ENCODE measurements around the gene CFAP57. TPM values are rescaled to one million over a fixed set of nuclear protein-coding genes. Genes with fewer than 3 reads are reported as not detected.
A peak's percentile ranks its signal among the peaks of the same experiment; 100 is the strongest.

CFAP57 gene
- total and polyA plus RNA-seq, 2 of the 13 experiments (the other 11 are each of a cell fraction or from before 2014, with no cell fraction given), result 0.01 TPM; not detected in 1

DNA sequence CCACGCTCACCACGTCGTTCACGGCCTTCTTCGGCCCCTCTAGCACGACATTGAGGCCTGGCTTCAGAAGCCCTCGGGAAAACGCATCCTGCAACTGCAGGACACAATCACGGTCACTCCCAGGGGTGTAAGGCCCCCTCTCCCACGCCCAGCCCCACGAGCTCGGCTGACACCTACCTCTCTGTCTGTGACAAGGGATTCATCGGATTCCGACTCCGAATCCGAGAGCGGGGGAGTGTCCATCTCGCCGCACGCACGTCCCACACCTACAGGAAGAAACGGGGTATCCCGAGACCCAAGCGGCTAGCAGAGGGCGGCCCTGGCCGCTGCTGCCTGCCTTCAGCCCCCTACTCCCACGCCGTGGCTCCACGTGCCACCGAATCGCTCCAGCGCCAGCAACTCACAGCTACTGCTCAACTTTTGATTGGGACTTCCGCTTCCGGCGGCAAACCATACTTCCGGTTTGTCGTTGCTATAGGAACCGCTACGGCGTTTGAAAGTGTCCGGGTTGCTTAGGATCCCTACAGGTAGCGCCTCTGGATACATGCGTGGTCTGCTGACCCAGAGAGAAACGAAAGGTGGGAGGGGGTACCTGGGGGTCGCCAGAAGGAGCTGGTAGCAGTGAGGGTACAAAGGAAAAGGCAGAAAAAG, at the start of gene CFAP57, which contains the start of gene EBNA1BP2 (continued):
- TF ChIP-seq ZNF350 (CRISPR knock-in tag; IDR thresholded peaks at IDR 0.05; ENCODE audit: borderline replicate concordance, low read depth) (peak; percentile 40; the same call in 1 of the 2 replicates), ZMAT5 (CRISPR knock-in tag; IDR thresholded peaks at IDR 0.05; ENCODE audit: borderline replicate concordance, low read depth) (no peak), ZGPAT (CRISPR knock-in tag; IDR thresholded peaks at IDR 0.05) (no peak), ZIK1 (CRISPR knock-in tag; IDR thresholded peaks at IDR 0.05; ENCODE audit: borderline replicate concordance, low read depth) (no peak), ZNF549 (CRISPR knock-in tag; IDR thresholded peaks at IDR 0.05) (no peak), PAXIP1 (CRISPR knock-in tag; conservative IDR thresholded peaks at IDR 0.05) (peak; percentile 10; the same call in 1 of the 2 replicates), ZNF510 (CRISPR knock-in tag; IDR thresholded peaks at IDR 0.05; ENCODE audit: low read depth) (0 out of 2 replicates have a peak, but pooled peaks have one; percentile 22), KDM5A (IDR thresholded peaks at IDR 0.05; ENCODE audit: borderline replicate concordance, low read length) (peak; percentile 95), ZBTB14 (CRISPR knock-in tag; IDR thresholded peaks at IDR 0.05) (no peak), ZNF564 (CRISPR knock-in tag; IDR thresholded peaks at IDR 0.05) (no peak; the same call in 1 of the 2 replicates), KDM5B (CRISPR knock-in tag; IDR thresholded peaks at IDR 0.05; ENCODE audit: borderline replicate concordance) (peak; percentile 73; the same call in 1 of the 2 replicates), RFXAP (CRISPR knock-in tag; IDR thresholded peaks at IDR 0.05; ENCODE audit: borderline replicate concordance) (peak; percentile 60; the same call in 1 of the 2 replicates), ZSCAN9 (CRISPR knock-in tag; IDR thresholded peaks at IDR 0.05; ENCODE audit: borderline replicate concordance) (0 out of 2 replicates have a peak, but pooled peaks have one; percentile 25), SMARCC2 (IDR thresholded peaks at IDR 0.05) (no peak), ELF3 (CRISPR knock-in tag; IDR thresholded peaks at IDR 0.05) (peak; percentile 86), NFIB (CRISPR knock-in tag; IDR thresholded peaks at IDR 0.05; ENCODE audit: borderline replicate concordance) (no peak)
- TF ChIP-seq, protein P1, sequence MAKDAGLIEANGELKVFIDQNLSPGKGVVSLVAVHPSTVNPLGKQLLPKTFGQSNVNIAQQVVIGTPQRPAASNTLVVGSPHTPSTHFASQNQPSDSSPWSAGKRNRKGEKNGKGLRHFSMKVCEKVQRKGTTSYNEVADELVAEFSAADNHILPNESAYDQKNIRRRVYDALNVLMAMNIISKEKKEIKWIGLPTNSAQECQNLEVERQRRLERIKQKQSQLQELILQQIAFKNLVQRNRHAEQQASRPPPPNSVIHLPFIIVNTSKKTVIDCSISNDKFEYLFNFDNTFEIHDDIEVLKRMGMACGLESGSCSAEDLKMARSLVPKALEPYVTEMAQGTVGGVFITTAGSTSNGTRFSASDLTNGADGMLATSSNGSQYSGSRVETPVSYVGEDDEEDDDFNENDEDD (CRISPR knock-in tag; IDR thresholded peaks at IDR 0.05; ENCODE audit: borderline replicate concordance), result peak; percentile 71; the same call in 1 of the 2 replicates
- TF ChIP-seq, protein P2, sequence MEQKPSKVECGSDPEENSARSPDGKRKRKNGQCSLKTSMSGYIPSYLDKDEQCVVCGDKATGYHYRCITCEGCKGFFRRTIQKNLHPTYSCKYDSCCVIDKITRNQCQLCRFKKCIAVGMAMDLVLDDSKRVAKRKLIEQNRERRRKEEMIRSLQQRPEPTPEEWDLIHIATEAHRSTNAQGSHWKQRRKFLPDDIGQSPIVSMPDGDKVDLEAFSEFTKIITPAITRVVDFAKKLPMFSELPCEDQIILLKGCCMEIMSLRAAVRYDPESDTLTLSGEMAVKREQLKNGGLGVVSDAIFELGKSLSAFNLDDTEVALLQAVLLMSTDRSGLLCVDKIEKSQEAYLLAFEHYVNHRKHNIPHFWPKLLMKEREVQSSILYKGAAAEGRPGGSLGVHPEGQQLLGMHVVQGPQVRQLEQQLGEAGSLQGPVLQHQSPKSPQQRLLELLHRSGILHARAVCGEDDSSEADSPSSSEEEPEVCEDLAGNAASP (CRISPR knock-in tag; IDR thresholded peaks at IDR 0.05; ENCODE audit: borderline replicate concordance), result no peak
